Ishikawa (cell line): Measurements from ENCODE around the gene LEPR.

Source experiments
- CEBPB ChIP-seq: IDR thresholded peaks from 2 replicates; pipeline ENCODE4 v1.6.1; 2012
- CREB1 ChIP-seq: IDR thresholded peaks from 2 replicates; pipeline ENCODE4 v1.6.1; 2012; ENCODE audit warnings: low read depth
- EGR1 ChIP-seq: IDR thresholded peaks from 2 replicates; pipeline ENCODE4 v1.6.1; 2012
- EP300 ChIP-seq: IDR thresholded peaks from 2 replicates; pipeline ENCODE4 v1.6.1; 2012; ENCODE audit warnings: borderline replicate concordance
- FOXM1 ChIP-seq: IDR thresholded peaks from 2 replicates; pipeline ENCODE4 v1.6.1; 2012; ENCODE audit warnings: low read depth, borderline replicate concordance
- MAX ChIP-seq: IDR thresholded peaks from 2 replicates; pipeline ENCODE4 v1.6.1; 2012
- NFIC ChIP-seq: IDR thresholded peaks from 2 replicates; pipeline ENCODE4 v1.6.1; 2012
- RAD21 ChIP-seq: IDR thresholded peaks from 2 replicates; pipeline ENCODE4 v1.6.1; 2012; ENCODE audit warnings: low read depth
- REST ChIP-seq: IDR thresholded peaks from 2 replicates; pipeline ENCODE4 v1.6.1; 2012; ENCODE audit warnings: low read depth, mild to moderate bottlenecking
- TAF1 ChIP-seq: IDR thresholded peaks from 2 replicates; pipeline ENCODE4 v1.6.1; 2012; ENCODE audit warnings: low read depth, mild to moderate bottlenecking
- TCF12 ChIP-seq: IDR thresholded peaks from 2 replicates; pipeline ENCODE4 v1.6.1; 2012; ENCODE audit warnings: low read depth
- TEAD4 ChIP-seq: IDR thresholded peaks from 2 replicates; pipeline ENCODE4 v1.6.1; 2012
- USF1 ChIP-seq: IDR thresholded peaks from 2 replicates; pipeline ENCODE4 v1.6.1; 2012
- YY1 ChIP-seq: IDR thresholded peaks from 2 replicates; pipeline ENCODE4 v1.6.1; 2012; ENCODE audit warnings: low read depth
- ZBTB7A ChIP-seq: IDR thresholded peaks from 2 replicates; pipeline ENCODE4 v1.6.1; 2012; ENCODE audit warnings: low read depth

Gene LEPR

GRCh38 chr1:65407877-65408276 is 12.6 kb upstream of the LEPR start:
- no peak for TF ChIP-seq FOXM1
- no peak for TF ChIP-seq TEAD4
- no peak for TF ChIP-seq YY1
- TF ChIP-seq CEBPB: no peak
- TF ChIP-seq REST: no peak
- no peak for TF ChIP-seq EGR1
- no peak for TF ChIP-seq ZBTB7A
- TF ChIP-seq NFIC: no peak
- no peak for TF ChIP-seq USF1
- no peak for TF ChIP-seq MAX

GRCh38 chr1:65409314-65409713 is 11.2 kb upstream of the LEPR start:
- no peak for TF ChIP-seq ZBTB7A
- no peak for TF ChIP-seq FOXM1
- no peak for TF ChIP-seq USF1
- no peak for TF ChIP-seq EGR1
- TF ChIP-seq YY1: no peak
- no peak for TF ChIP-seq TEAD4
- no peak for TF ChIP-seq MAX
- no peak for TF ChIP-seq TCF12

GRCh38 chr1:65409816-65410326 is 10.6 kb upstream of the LEPR start:
- TF ChIP-seq MAX (no peak), TAF1 (no peak), RAD21 (no peak), YY1 (no peak), CEBPB (no peak), FOXM1 (no peak), TEAD4 (no peak), ZBTB7A (no peak), REST (no peak), EP300 (no peak), TCF12 (no peak), CREB1 (no peak), NFIC (no peak), EGR1 (no peak), USF1 (no peak)

GRCh38 chr1:65412256-65412983 is 8.0 kb upstream of the LEPR start:
- no peak for TF ChIP-seq TAF1
- no peak for TF ChIP-seq REST
- no peak for TF ChIP-seq FOXM1
- no peak for TF ChIP-seq MAX
- TF ChIP-seq CEBPB: no peak
- no peak for TF ChIP-seq TCF12
- no peak for TF ChIP-seq RAD21
- no peak for TF ChIP-seq NFIC
- no peak for TF ChIP-seq YY1
- TF ChIP-seq ZBTB7A: no peak
- no peak for TF ChIP-seq USF1
